Amygdala (tissue), 56 donors: Measurements from ENCODE around the gene HRH3.

Source experiments
- DNase-seq, 56 donors: peaks; one replicate each; lab custom pipeline; 2025; lab: John Stamatoyannopoulos, UW

HRH3 gene

GRCh38 chr20:62217913-62218773 is 1.9 kb downstream of the HRH3 start:
- DNase-seq = no peak

- no peak for DNase-seq
These were observed 3.2 kb downstream of the HRH3 start for GRCh38 chr20:62216636-62217566.

- DNase-seq = no peak
These were observed 4.0 kb downstream of the HRH3 start for GRCh38 chr20:62215991-62216635.

GRCh38 chr20:62215020-62215990 is 4.8 kb downstream of the HRH3 start:
- DNase-seq = no peak

GRCh38 chr20:62214067-62214466 is 6.0 kb downstream of the HRH3 start:
- no peak for DNase-seq

- DNase-seq = no peak
These were observed 7.8 kb downstream of the HRH3 start for GRCh38 chr20:62212299-62212698.

GRCh38 chr20:62211769-62212288 is 8.2 kb downstream of the HRH3 start:
- no peak for DNase-seq

GRCh38 chr20:62211216-62211615 is 8.9 kb downstream of the HRH3 start:
- no peak for DNase-seq

GRCh38 chr20:62210496-62210855 is 9.6 kb downstream of the HRH3 start:
- DNase-seq = no peak

GRCh38 chr20:62209850-62210495 is 10.1 kb downstream of the HRH3 start:
- DNase-seq = no peak

GRCh38 chr20:62208795-62209755 is 11.0 kb downstream of the HRH3 start:
- DNase-seq = no peak

GRCh38 chr20:62208061-62208794 is 11.8 kb downstream of the HRH3 start:
- no peak for DNase-seq

- no peak for DNase-seq
These were observed 13.7 kb downstream of the HRH3 start for GRCh38 chr20:62206388-62206775.

GRCh38 chr20:62205618-62206387 is 14.3 kb downstream of the HRH3 start:
- DNase-seq = no peak

- DNase-seq = no peak
These were observed 16.6 kb downstream of the HRH3 start for GRCh38 chr20:62203378-62204030.
